GM18499 (cell line): ENCODE results near the gene AGBL4.

ENCODE experiments used
- ATAC-seq: cut with Tn5 transposase; IDR thresholded peaks from one replicate; pipeline ENCODE4 v1.9.1; 2021; ENCODE audit warnings: moderate number of reproducible peaks; ENCODE audit not compliant: insufficient read depth, unreplicated experiment

AGBL4 gene

GRCh38 chr1:48803474-48803873, 1220.3 kb downstream of the AGBL4 start:
- no peak for ATAC-seq

- no peak for ATAC-seq
These were observed 1228.9 kb downstream of the AGBL4 start for GRCh38 chr1:48794816-48795215.

- peak; percentile 76 for ATAC-seq
These were observed 1229.9 kb downstream of the AGBL4 start for GRCh38 chr1:48793863-48794262.

- no peak for ATAC-seq
These were observed 1230.8 kb downstream of the AGBL4 start for GRCh38 chr1:48792961-48793360.

GRCh38 chr1:48790397-48790796, 1233.4 kb downstream of the AGBL4 start:
- ATAC-seq, result peak; percentile 33

GRCh38 chr1:48789903-48790302, 1233.9 kb downstream of the AGBL4 start:
- peak; percentile 10 for ATAC-seq

- peak; percentile 43 for ATAC-seq
These were observed 1237.9 kb downstream of the AGBL4 start for GRCh38 chr1:48785869-48786268.

- ATAC-seq, result no peak
These were observed 1239.5 kb downstream of the AGBL4 start for GRCh38 chr1:48784301-48784700.

GRCh38 chr1:48777219-48777895, 1246.4 kb downstream of the AGBL4 start:
- ATAC-seq, result no peak

- no peak for ATAC-seq
These were observed 1247.1 kb downstream of the AGBL4 start, which contains the start of gene BEND5 for GRCh38 chr1:48776393-48777218. BEND5 (minus strand) TSS chr1:48776891; CDS start chr1:48776831, 60 bp downstream.

GRCh38 chr1:48775831-48776392, 1247.8 kb downstream of the AGBL4 start:
- no peak for ATAC-seq

- no peak for ATAC-seq
These were observed 1250.6 kb downstream of the AGBL4 start for GRCh38 chr1:48773133-48773532.

- ATAC-seq, result no peak
These were observed 1251.5 kb downstream of the AGBL4 start for GRCh38 chr1:48772211-48772610.

GRCh38 chr1:48771561-48771960, 1252.2 kb downstream of the AGBL4 start:
- no peak for ATAC-seq

GRCh38 chr1:48767975-48768510, 1255.7 kb downstream of the AGBL4 start:
- no peak for ATAC-seq

- no peak for ATAC-seq
These were observed 1258.4 kb downstream of the AGBL4 start for GRCh38 chr1:48765335-48765734.

GRCh38 chr1:48761986-48762385, 1261.8 kb downstream of the AGBL4 start:
- ATAC-seq, result no peak

GRCh38 chr1:48761411-48761810, 1262.3 kb downstream of the AGBL4 start:
- ATAC-seq, result no peak

GRCh38 chr1:48760857-48761256, 1262.9 kb downstream of the AGBL4 start:
- no peak for ATAC-seq

- ATAC-seq, result no peak
These were observed 1264.8 kb downstream of the AGBL4 start for GRCh38 chr1:48758976-48759375.

GRCh38 chr1:48757363-48757762, 1266.4 kb downstream of the AGBL4 start:
- ATAC-seq, result no peak
